PC-9 (cell line): ENCODE data around the gene CRAMP1.

ENCODE experiments used
- CTCF ChIP-seq: fragments of 200-600 bp; sonication (generic); conservative IDR thresholded peaks from 2 replicates; pipeline ENCODE4 v1.6.1; 2017; ENCODE audit warnings: mixed run types, antibody characterized with exemption, mild to moderate bottlenecking, moderate library complexity
- EZH2 ChIP-seq: fragments of 200-600 bp; sonication (generic); IDR thresholded peaks from 2 replicates; pipeline ENCODE4 v1.8.0; 2017; ENCODE audit warnings: antibody characterized with exemption, low read depth

GRCh38 chr16:1661826-1662225 is 49.7 kb downstream of the CRAMP1 start:
- TF ChIP-seq CTCF: no peak
- no peak for TF ChIP-seq EZH2
